ENCODE measurements around the gene PJVK.

PJVK gene

DNA sequence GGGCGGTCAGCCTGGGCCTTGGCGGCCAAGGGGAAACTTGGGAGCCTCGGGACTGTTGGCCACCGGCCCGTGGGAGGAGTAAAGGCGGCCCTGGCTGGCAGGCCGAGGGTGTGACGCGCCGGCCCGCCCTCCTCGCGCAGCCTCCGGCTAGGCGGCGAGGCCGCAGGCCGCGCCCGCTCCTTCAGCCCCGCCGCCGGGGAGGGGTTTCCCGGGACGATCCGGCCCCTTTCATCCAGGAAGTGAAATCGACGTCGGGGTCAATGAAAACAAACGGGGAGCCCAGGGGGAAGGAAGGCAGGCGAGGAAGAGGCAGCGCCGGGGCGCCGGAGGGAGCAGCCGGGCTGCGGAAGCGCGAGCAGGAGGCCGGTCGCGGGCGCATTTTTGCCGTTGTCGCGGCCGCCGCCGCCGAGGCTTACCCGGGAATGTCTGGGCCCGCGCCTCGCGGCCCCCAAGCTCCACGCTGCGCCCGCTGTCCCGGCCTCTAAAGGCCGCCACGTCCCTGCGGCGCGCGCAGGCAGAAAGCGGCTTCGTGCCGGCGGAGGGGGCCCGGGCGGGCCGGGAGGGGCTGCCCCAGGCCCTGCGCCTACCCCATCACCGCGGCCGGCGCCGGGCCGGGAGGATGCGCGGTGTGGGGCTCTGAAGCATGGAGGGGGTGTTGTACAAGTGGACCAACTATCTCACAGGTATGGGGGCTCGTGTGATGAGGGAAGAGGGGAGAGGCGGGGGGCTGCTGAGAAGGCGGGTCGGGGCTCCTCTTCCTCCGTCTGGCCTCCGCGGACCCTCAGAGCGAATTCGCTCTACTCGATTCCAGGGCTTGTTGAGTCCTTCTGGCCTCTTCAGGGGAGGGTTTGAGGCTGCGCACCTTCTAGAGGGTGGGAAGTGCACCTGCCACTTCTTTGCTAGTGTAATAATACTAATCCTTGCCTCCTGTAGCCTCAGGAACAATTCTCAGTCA, 29.3 kb downstream of the PJVK start, which contains the start of gene PLEKHA3:
Gene PLEKHA3, plus strand, starts transcription at position 231 of the 955 bp plus-strand sequence. Its CDS starts 413 bp downstream, at position 644.
- peak; percentile 67 for DNase-seq (ENCODE audit: low read depth)

DNA sequence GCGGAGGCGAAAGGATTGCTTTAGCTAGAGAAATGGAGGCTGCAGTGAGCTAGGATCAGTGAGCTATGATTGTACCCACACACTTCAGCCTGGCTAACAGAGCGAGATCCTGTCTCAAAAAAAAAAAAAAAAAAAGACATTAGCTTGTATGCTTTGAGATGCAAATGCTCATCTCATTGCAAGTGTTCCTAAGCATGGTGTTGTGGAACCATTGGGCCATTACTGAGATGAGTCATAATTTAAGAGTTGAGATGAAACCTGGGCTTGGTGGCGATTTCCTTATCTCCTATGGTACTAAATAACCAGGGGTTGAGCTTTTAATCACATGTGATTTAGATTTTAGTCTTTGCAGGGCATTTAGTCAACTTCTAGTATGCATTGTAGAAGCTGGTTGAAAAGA, 31.3 kb downstream of the PJVK start:
- DNase-seq (ENCODE audit: low read depth): no peak

DNA sequence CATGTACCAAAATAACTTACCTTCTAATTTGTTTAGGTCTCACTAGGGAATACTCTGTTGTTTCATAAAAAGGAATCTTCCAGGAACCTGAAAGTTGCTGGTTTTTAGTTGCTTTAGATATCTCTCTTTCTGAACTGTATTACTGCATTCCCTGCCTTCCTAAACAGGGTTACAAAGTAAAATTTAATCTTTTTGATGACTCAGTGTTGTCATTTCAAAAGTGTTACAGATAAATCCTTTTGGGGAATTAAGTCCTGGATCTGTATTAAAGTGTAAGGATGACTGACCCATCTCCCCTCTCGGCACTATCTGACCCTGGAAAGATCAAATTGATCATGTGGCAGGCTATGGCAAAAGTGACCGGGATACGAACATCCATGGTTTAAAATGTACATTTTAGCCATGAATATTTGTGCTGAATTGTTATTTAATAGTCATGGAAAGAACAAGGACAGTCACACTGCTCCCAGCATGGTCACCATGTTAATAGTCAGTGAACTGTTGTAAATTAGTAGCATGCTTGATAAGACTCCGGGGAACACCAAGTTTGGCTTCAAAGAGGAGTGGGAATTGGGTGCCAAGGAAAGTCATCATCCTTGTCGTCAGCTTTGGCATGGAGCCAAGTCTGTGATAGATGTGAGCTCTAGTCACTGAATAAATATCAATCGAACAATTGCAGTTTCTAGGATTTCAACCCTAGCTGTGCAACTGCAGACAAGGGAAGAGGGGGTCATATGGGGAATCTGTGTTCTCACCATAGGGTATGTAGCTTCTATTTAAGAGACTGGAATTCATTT, 33.3 kb downstream of the PJVK start:
- DNase-seq (ENCODE audit: low read depth): no peak

DNA sequence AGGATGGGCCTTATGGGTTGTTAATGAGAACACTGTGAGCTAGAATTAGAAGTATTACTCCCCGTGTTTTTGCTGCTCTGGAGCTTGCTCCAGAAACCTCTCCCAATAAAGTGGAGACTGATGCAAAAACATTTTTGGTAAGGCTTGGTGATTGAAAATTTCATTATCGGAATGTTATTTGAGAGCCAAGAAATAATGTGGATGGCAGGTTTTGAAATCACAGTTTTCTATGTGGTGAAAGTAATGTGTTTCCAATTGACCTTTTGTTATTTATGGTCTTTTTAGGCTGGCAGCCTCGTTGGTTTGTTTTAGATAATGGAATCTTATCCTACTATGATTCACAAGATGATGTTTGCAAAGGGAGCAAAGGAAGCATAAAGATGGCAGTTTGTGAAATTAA, 34.2 kb downstream of the PJVK start:
- DNase-seq (ENCODE audit: low read depth): no peak

DNA sequence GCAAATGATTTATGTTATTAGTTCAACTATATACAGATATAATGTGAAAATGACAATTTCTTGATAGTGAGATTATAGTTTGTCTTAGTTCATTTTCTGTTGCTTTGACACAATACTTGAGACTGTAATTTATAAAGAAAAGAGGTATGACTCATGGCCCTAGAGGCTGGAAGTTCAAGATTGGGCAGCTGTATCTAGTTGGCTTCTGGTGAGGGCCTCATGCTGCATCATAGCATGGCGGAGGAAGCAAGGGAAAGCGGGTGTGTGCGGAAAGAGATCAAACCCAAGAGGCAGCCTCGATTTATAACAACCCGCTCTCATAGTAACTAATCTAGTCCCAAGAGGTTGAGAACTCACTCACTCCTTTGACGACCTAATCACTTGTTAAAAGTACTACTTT, 40.4 kb downstream of the PJVK start:
- no peak for DNase-seq (ENCODE audit: low read depth)

DNA sequence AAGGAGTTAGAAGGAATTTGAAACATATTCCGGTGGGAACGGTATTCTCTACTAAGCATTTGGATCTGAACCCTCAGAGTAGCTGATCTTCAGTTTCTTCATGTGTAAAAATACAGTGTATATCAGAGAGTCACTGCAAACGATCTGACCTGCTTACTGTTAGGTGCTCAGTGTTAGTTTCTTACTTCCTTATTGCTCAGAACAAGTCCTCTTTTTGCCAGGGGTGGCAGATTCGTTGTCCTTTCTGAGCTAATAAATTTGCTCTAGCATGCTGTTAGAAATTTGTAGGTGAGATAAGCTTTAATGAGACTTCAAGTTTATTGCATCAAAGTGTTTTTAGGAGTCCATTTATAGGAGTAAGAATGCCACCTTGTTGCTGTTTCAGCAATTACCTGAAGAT, 44.9 kb downstream of the PJVK start:
- no peak for DNase-seq (ENCODE audit: low read depth)

DNA sequence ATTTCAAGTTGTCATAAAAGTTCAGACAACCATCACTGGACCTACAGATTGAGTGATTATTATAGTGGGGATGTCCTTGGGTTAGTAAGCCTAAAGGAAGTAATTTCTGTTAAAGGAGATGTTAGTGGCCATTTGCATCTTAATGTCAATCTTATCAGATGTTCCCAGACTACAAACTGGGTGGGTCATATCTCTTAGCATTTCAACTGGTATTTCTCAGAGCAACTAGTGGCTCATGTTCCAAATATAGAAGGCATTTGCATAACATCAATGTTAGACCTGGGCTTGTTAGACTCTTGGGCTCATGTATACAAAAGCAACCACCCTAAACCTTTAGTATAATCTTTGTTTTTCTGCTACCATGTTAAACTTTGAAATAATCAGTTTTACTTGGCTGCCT, 47.0 kb downstream of the PJVK start:
- DNase-seq (ENCODE audit: low read depth): no peak

DNA sequence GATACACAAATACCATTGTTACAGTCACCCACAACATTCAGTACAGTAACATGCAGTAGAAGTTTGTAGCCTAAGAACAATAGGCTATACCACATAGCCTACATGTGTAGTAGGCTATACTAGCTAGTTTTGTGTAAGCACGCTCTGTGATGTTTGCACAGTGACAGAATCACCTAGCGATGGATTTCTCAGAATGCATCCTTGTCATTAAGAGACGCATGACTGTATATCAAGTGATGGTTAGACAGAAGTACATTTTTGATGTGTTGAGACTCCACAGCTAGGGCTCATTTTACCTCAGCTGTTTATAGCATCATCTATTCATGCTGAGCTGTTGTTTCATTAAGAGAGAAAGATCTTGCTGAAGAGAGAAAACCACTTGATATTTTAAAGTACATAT, 48.5 kb downstream of the PJVK start:
- no peak for DNase-seq (ENCODE audit: low read depth)

DNA sequence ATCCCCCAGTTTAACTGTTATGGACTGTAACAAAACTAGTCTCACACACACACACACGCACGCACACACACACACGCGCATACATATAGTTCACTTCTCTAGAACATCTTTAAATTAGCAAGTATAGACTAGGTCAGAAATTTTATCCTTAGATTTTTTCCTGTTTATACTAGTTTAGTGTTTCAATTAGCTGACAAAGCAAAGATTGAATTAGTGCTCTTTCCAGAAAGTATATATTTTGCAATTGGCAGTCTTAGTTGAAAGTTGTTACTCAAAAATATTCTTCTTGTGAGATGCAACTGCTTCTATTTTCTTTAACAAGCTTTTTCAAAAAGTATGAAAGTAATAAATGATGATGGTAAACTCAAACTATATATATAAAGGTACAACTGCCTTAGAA, 51.6 kb downstream of the PJVK start:
- DNase-seq (ENCODE audit: low read depth): no peak

DNA sequence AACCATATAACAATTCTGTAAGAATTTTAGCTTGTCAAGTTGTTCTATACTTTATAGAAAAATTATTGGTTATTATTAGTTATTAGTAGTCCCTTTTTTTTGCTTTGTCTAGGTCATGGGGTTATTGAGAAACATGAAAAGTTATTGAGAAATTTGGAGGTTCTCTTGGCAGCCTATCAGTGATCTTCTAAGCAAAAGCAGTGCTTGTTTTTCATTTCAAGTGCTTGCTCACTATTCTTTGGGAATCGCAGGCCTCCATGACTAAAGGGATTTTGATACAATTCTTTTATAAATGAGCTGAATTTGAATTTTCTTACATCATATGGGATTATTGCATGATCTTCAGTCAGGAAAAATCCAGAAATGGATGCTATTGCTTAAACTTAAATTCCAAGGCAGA, 54.9 kb downstream of the PJVK start:
- DNase-seq (ENCODE audit: low read depth): no peak

DNA sequence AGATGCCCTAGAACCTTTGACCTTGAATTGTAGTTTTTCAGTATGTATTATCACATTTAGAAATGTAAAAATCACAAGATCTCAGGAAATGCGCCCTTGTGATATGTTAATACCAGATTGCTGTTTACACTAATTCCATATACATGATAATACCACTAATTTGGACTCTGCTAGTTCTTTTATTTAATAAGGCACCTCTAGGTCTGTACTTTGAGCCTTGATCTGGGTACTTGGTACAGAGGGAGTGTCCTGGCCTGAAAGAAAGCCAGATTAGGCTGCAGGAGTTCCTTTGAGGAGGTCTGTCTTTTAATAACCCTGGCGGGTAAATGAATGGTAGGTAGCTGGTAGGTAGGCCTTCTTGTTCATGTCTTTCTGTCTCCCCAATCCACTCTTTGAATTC, 55.3 kb downstream of the PJVK start:
- no peak for DNase-seq (ENCODE audit: low read depth)

DNA sequence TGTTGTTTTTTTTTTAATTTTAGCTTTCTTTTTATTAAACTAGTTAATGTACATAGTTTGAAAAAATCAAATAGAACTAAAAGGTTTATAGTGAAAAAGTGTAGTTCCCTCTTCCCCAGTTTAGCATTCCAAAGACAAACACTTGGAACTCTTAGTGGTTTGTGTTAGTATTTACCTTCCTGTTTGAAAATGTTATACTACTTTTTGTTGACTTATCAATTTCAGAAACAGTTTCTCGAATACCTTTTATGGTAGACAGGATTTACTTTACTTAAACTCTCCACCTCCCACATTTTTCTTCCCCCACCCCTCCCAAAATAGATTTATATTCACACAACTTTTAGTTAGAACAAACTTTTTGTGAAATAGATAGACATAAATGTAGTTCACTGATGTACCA, 55.8 kb downstream of the PJVK start:
- DNase-seq (ENCODE audit: low read depth): no peak

DNA sequence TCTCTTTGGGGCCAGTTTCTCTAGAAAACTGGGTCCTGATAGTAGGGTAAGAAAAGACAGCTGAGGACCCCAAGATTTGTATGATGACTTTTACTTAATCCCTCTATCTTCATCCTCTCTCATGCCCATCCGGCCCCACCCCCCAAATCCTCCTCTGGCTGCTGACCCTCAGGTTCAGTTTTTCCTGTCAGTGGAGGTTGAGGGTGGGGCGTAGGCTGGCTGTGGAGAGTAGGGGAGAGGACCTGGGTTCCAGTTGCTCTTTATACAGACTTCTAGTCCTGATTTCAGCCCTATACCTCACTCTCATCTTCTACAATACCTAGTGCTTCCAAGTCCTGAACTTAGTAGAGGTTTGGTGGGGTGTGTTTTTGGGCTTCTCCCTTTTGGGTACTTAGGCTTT, 57.5 kb downstream of the PJVK start:
- no peak for DNase-seq (ENCODE audit: low read depth)

DNA sequence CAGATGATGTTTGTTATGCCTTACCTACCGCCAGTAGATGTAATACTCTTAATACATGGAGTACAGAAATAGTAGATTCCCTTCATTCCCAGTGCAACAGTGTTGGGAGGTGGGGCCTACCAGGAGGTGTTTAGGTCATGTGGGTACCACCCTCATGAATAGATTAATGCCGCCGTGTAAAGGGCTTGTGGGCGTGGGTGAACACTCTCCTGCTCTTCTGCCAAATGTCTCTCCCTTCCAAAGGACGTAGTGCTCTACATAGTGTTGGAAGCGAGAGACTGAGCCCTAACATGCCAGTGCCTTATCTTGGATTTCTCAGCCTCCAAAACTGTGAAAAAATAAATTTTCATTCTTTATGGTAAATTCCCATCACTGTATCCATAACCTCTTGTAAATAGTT, 59.2 kb downstream of the PJVK start:
- DNase-seq (ENCODE audit: low read depth): no peak
